Neural cell (in vitro differentiated cells): ENCODE measurements around the gene PAPOLG. TPM values are rescaled to one million over a fixed set of nuclear protein-coding genes. Genes with fewer than 3 reads are reported as not detected.

ENCODE experiments used
- H2AFZ ChIP-seq: fragments of 200-600, 300-800 bp; sonication (generic), shearing (Covaris generic); 2 replicates; pipeline ENCODE4 v1.6.0; 2014; ENCODE audit warnings: low read depth, mild to moderate bottlenecking, antibody characterized with exemption, low read length, moderate library complexity
- H3F3A ChIP-seq: fragments of 200-600 bp; shearing (Covaris generic); 2 replicates; pipeline ENCODE4 v1.6.1; 2016; ENCODE audit warnings: mild to moderate bottlenecking, moderate library complexity, mixed read lengths, antibody characterized with exemption, low read length; ENCODE audit not compliant: insufficient read depth, poor library complexity, severe bottlenecking
- H3K27ac ChIP-seq: fragments of 200-600, 300-800 bp; sonication (generic), shearing (Covaris generic); 2 replicates; pipeline ENCODE4 v1.5.1; 2014; ENCODE audit warnings: mild to moderate bottlenecking, low read length, moderate library complexity
- H3K27me3 ChIP-seq: fragments of 300-800, 200-600 bp; sonication (generic), shearing (Covaris generic); 2 replicates; pipeline ENCODE4 v1.6.0; 2014; ENCODE audit warnings: mild to moderate bottlenecking, low read depth, low read length, moderate library complexity; ENCODE audit not compliant: insufficient read depth
- H3K36me3 ChIP-seq: fragments of 300-800, 200-600 bp; sonication (generic), shearing (Covaris generic); 2 replicates; pipeline ENCODE4 v1.5.1; 2014; ENCODE audit warnings: mild to moderate bottlenecking, antibody characterized with exemption, low read length, moderate library complexity; ENCODE audit not compliant: insufficient read depth
- H3K4me2 ChIP-seq: fragments of 300-800, 200-600 bp; sonication (generic), shearing (Covaris generic); 2 replicates; pipeline ENCODE4 v1.6.0; 2014; ENCODE audit warnings: mild to moderate bottlenecking, low read length
- H3K4me3 ChIP-seq: fragments of 300-800, 200-600 bp; sonication (generic), shearing (Covaris generic); 2 replicates; pipeline ENCODE4 v1.5.1; 2014; ENCODE audit warnings: mild to moderate bottlenecking, low read length, moderate library complexity
- H3K79me2 ChIP-seq: fragments of 200-600 bp; shearing (Covaris generic); replicated peaks from 2 replicates; pipeline ENCODE4 v1.6.0; 2014; ENCODE audit warnings: mild to moderate bottlenecking, low read length, moderate library complexity; ENCODE audit not compliant: insufficient read depth
- H3K9ac ChIP-seq: fragments of 300-800, 200-600 bp; sonication (generic), shearing (Covaris generic); 2 replicates; pipeline ENCODE4 v1.6.1; 2016; ENCODE audit warnings: mild to moderate bottlenecking, low read length, mixed read lengths
- H3K9me2 ChIP-seq: fragments of 200-600 bp; shearing (Covaris generic); 2 replicates; pipeline ENCODE4 v1.6.1; 2016; ENCODE audit warnings: mild to moderate bottlenecking, low read length, mixed read lengths; ENCODE audit not compliant: insufficient read depth
- H3K9me3 ChIP-seq: fragments of 200-600, 300-800 bp; sonication (generic), shearing (Covaris generic); 2 replicates; pipeline ENCODE4 v1.6.1; 2016; ENCODE audit warnings: mild to moderate bottlenecking, mixed run types, low read length, moderate library complexity, mixed read lengths
- H4K20me1 ChIP-seq: fragments of 200-600 bp; shearing (Covaris generic); 2 replicates; pipeline ENCODE4 v1.6.1; 2016; ENCODE audit warnings: mild to moderate bottlenecking, mixed run types; ENCODE audit not compliant: insufficient read depth
- CTCF ChIP-seq: fragments of 450-650 bp; IDR thresholded peaks from 2 replicates; pipeline ENCODE4 v1.5.1; 2014; ENCODE audit warnings: antibody characterized with exemption, mild to moderate bottlenecking, moderate library complexity; ENCODE audit not compliant: poor library complexity, severe bottlenecking
- EP300 ChIP-seq: fragments of 450-650 bp; conservative IDR thresholded peaks from 2 replicates; pipeline ENCODE4 v1.6.1; 2014; ENCODE audit warnings: antibody characterized with exemption, mild to moderate bottlenecking, moderate library complexity; ENCODE audit not compliant: poor library complexity, severe bottlenecking
- EZH2 ChIP-seq: fragments of 200-600, 300-800 bp; shearing (Covaris generic), sonication (generic); IDR thresholded peaks from 2 replicates; pipeline ENCODE4 v1.6.1; 2014; ENCODE audit warnings: antibody characterized with exemption, low read length, borderline replicate concordance, mild to moderate bottlenecking; ENCODE audit not compliant: insufficient read depth, poor library complexity, severe bottlenecking
- MXI1 ChIP-seq: fragments of 450-650 bp; conservative IDR thresholded peaks from 2 replicates; pipeline ENCODE4 v1.6.1; 2014; ENCODE audit warnings: antibody characterized with exemption, mild to moderate bottlenecking; ENCODE audit not compliant: poor library complexity, severe bottlenecking
- POLR2AphosphoS5 ChIP-seq: IDR thresholded peaks from 2 replicates; pipeline ENCODE4 v1.6.1; 2012
- RAD21 ChIP-seq: fragments of 450-650 bp; conservative IDR thresholded peaks from 2 replicates; pipeline ENCODE4 v1.6.1; 2014; ENCODE audit warnings: antibody characterized with exemption, mild to moderate bottlenecking, moderate library complexity
- REST ChIP-seq: IDR thresholded peaks from 2 replicates; pipeline ENCODE4 v1.6.1; 2012; ENCODE audit warnings: borderline replicate concordance
- SMC3 ChIP-seq: fragments of 450-650 bp; conservative IDR thresholded peaks from 2 replicates; pipeline ENCODE4 v1.6.1; 2014; ENCODE audit warnings: antibody characterized with exemption, mild to moderate bottlenecking, moderate library complexity; ENCODE audit not compliant: poor library complexity
- TAF1 ChIP-seq: IDR thresholded peaks from 2 replicates; pipeline ENCODE4 v1.6.1; 2012; ENCODE audit warnings: low read depth
- polyA plus RNA-seq: library from polyadenylated mRNA; depleted of rRNA; stranded (reverse); fragments of >200 nt; gene quantifications from 2 replicates; pipeline ENCODE4 v1.2.3, GENCODE V29; 2014

Gene PAPOLG
- polyA plus RNA-seq, 1 donor from 2014 or later, result 31.2 TPM

GRCh38 chr2:60840880-60841279 is 84.8 kb downstream of the PAPOLG start:
- H4K20me1 ChIP-seq, result no peaks in the 10 kb centered on the region
- H3K9ac ChIP-seq, result no peak overlapping the region
- H3K27me3 ChIP-seq, result no peaks in the 10 kb centered on the region
- H3K9me2 ChIP-seq, result no peaks in the 10 kb centered on the region
- no peak overlapping the region for H3K4me2 ChIP-seq
- no peak overlapping the region for H2AFZ ChIP-seq
- no peak overlapping the region for H3K4me3 ChIP-seq
- H3K9me3 ChIP-seq, result no peaks in the 10 kb centered on the region
- no peak overlapping the region for H3K27ac ChIP-seq
- H3F3A ChIP-seq, result no peaks in the 10 kb centered on the region
- TF ChIP-seq REST (no peak), EP300 (no peak), CTCF (no peak), POLR2AphosphoS5 (no peak), TAF1 (no peak), EZH2 (no peak), SMC3 (no peak), MXI1 (no peak), RAD21 (no peak)
- H3K36me3 ChIP-seq, result no peaks in the 10 kb centered on the region
- no peaks in the 10 kb centered on the region for H3K79me2 ChIP-seq

DNA sequence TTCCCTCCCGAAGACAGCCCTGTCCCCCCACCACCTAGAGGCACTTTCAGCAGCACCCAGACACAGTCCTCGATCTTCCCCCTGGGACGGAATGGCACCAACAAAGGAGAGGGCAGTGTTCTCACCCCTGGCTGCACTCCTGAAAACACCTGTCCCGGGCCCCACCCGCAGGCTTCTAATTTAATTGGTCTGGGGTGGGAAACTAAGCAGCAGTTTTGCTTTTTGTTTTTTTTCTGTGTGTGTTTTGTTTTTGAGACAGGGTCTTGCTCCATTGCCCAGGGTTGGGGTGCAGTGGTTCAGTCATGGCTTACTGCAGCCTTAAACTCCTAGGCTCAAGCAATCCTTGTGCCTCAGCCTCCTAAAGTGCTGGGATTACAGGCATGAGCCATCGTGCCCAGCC is 86.9 kb downstream of the PAPOLG start:
- Histone ChIP-seq H3K36me3 (no peaks in the 10 kb centered on the region), H3K9me3 (no peaks in the 10 kb centered on the region), H3K4me2 (no peak overlapping the region), H3K27ac (no peak overlapping the region), H2AFZ (no peak overlapping the region), H3K79me2 (no peaks in the 10 kb centered on the region), H3K9me2 (no peaks in the 10 kb centered on the region), H3F3A (no peaks in the 10 kb centered on the region), H3K27me3 (no peaks in the 10 kb centered on the region), H4K20me1 (no peaks in the 10 kb centered on the region), H3K4me3 (no peak overlapping the region), H3K9ac (no peak overlapping the region)
- no peak for TF ChIP-seq REST
